HG03045 (cell line): Measurements from ENCODE around the gene ERICH6B.

Experiments used
- ATAC-seq: cut with Tn5 transposase; IDR thresholded peaks from one replicate; pipeline ENCODE4 v1.9.1; 2021; ENCODE audit warnings: mild to moderate bottlenecking, moderate library complexity; ENCODE audit not compliant: unreplicated experiment

The ERICH6B gene

GRCh38 chr13:45545686-45546409, 69.7 kb downstream of the ERICH6B start:
- ATAC-seq = no peak

GRCh38 chr13:45544520-45544919, 71.0 kb downstream of the ERICH6B start:
- ATAC-seq = no peak

DNA sequence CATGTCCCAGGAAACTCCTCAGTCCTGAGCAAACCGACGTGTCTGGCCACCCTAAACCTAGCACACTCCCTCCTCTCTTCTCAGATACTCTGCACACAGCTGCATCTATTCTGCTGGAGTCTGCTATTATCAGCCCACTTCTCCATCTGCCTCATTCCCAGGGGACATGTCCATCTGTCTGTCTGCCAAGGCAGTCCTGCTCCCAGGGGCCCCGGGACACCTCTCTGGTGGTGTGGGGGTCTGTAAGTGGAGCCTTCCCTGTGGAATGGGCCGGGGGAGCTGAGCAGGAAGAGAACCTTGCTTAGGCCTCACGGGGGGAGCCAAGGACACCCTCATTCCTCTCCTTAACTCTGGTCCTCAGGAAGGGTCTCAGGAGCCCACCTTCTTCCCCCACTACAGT, 72.7 kb downstream of the ERICH6B start:
- ATAC-seq = no peak

- no peak for ATAC-seq
Measured at GRCh38 chr13:45542391-45542790, 73.1 kb downstream of the ERICH6B start.

GRCh38 chr13:45541806-45542205, 73.7 kb downstream of the ERICH6B start:
- no peak for ATAC-seq

- no peak for ATAC-seq
Measured at GRCh38 chr13:45540864-45541263, 74.7 kb downstream of the ERICH6B start.

- ATAC-seq = no peak
Measured at GRCh38 chr13:45540195-45540594, 75.3 kb downstream of the ERICH6B start.

DNA sequence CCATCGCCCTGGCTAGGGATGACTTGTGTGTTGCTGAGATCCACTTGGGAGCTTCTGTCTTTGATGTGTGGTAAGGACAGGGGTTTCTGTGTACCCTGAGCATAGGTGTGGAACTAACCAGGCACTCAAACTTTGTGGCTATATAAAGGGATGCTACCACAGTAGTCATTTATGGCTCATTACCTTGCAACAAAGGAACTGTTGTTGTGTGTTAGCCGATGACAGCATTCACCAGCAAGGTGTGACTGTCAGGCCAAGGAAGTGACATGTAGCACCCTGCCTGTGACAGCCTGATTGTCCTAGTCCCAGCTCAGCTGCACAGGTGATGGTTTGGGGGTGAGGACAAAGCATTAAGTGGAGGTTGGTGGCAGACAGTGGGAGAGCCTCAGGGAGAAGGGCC, 77.2 kb downstream of the ERICH6B start:
- ATAC-seq = no peak

DNA sequence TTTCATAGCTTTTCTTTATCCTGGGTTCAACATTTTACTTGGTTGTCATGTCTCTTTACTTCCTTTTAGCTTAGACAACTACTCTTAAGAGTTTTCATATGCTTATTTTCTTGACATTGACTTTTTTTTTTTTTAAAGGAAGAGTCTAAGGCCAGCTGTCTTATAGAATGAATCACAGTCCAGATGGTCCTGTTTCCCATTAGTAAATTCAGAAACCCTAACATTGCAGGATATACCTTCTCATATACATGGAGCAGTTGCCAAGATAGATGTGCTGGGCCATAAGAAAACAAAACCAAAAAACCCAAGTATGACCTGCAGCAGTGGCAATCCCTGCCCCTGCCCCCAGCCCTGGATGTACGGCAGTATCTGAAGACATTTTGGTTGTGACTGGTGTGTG, 78.0 kb downstream of the ERICH6B start:
- no peak for ATAC-seq

- ATAC-seq = no peak
Measured at GRCh38 chr13:45536224-45536623, 79.3 kb downstream of the ERICH6B start.

DNA sequence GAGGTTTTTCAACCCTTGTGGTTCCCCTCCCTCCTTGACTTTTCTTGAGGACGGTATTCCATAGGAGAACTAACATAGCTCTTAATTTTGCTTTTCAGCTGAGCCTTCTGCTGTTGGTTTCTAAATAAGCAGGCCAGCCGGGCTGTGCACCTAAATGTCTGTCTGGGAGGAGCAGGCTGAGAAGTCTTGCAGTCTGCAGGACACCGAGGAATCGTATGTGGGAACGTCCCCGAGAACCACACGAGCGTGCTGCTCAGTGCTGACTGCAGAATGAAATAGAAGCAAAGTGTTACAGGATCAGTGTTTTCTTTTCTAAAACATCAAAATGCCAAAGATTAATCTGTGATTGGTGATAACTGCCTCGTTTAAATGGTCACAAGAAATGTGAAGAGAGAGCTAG, 80.9 kb downstream of the ERICH6B start:
- no peak for ATAC-seq

DNA sequence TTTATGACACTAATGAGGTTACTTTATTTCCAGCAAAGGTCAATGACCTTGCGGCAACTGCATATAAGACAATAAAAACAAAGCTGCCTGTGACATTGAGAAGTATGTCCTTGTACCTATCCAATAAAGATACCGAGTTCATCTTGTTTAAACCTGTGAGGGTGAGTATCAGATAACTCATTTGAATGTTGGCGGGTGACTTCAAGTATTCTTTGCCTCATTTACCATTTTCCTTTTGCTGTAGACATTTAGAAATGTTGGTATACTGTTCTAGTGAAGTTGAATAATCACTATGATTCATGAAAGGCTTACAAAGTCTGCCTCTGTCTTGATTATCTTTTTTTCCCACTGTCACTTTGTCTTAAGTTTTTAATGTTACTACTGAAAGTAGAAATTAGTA, 85.8 kb downstream of the ERICH6B start:
- no peak for ATAC-seq

- no peak for ATAC-seq
Measured at GRCh38 chr13:45527699-45528462, 87.7 kb downstream of the ERICH6B start.

DNA sequence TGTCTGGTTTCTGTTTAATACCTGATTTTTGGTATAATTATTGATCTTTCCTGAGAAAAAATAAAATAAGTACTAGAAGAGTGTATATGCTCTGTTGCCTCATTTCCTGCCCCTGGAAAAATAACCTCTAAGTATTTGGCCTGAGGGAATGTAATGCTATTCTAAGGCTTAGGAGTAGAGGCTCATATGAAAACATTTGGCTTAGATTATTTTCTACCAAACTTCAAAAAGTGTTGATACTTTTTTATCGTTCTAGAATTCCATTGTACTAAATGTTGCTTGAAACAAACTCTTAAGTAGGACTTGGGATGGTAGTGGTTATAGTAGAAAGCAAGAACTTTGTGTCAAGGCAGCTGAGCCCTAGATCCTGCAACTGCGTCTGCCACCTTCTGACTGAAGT, 93.0 kb downstream of the ERICH6B start:
- no peak for ATAC-seq

DNA sequence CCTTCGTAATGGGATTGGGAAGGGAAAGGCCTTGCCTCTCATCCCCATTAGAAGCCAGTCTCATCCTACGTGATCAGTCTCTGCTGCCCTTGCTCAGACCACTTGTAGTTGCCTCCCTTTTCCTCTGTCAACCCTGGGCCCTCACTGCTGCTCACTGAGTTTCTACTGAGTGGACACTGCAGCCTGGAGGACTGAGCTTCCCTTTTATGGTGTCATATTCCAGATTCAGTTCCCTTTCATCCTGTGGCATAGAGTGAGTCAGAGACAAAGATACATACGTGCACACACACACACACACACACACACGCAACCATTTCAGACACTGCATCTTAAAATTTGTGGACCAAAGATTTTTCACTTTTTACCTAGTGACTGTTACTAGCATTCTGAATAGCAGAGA, 94.2 kb downstream of the ERICH6B start:
- ATAC-seq = no peak

- no peak for ATAC-seq
Measured at GRCh38 chr13:45519493-45519892, 96.0 kb downstream of the ERICH6B start.

DNA sequence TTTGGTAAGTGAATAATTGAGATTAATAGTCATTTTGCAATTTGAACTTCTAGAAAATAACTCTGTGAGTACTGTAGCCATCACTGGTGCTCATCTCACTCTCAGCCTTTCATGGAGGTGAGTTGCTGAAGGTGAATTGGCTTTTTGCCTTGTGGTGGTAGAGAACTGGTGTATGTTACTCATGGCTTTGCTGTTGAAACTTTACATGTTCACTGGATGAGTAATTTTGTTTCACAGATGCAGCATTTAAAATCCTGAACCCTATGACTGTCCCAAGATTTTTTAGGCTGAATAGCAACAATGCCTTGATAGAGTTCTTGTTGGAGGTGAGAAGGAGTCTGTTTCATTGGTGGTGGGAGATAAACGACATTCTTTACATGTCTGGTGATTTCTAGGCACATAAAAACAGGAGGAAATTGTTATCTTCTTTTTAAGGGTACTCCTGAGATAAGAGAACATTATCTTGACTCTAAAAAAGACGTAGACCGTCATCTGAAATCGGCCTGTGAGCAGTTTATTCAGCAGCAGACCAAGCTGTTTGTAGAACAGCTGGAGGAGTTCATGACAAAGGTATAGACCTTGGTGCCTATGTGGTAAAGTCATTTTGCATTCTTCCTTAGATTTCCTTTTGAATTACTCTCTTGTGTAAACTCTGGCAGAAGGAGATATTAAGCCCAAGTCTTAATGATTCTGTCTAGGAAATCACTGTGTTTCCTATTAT, 96.9 kb downstream of the ERICH6B start:
- no peak for ATAC-seq

- no peak for ATAC-seq
Measured at GRCh38 chr13:45516757-45517156, 98.8 kb downstream of the ERICH6B start.

DNA sequence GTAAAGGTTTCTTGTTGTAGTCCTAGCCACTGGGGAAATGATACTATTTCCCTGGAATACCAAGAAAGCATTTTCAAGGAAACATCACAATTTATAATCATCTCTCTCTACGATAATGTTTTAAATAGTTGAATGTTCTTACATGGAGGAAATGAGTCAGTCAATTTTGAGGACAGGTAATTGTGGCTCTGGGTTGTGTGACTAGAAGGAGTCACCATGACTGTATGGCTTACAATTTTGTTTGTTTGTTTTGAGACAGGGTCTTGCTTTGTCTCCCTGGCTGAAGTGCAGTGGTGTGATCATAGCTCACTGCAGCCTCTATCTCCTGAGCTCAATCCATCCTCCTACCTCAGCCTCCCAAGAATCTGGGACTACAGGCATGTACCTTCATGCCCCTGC, 103.4 kb downstream of the ERICH6B start:
- ATAC-seq = no peak

GRCh38 chr13:45511310-45512097, 104.0 kb downstream of the ERICH6B start:
- ATAC-seq = no peak

DNA sequence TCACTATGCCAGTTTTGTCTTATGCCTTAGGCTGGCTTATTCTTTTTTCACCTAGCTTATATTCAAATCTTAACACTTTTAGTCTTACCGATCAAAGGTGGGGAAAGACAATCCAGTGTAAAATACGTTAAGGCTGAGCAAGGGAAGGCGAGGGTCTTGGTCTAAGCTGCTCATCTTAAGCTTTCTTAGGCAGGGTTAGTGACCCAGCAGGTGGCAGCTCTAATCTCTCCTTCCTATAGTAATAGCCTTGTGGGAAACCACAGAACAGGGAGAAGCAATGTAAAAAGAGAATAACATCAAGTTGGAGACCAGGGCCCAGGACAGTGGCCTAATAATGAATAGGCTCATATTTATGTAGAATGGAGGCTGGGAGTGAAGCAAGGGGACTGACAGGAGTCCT, 104.9 kb downstream of the ERICH6B start:
- ATAC-seq = no peak
